G401 (cell line): ENCODE data around the gene CITED4. TPM values are rescaled to one million over a fixed set of nuclear protein-coding genes. Genes with fewer than 3 reads are reported as not detected.

Experiments used
- DNase-seq: peaks from one replicate; pipeline ENCODE4 v3.0.0-alpha.2; 2015; ENCODE audit warnings: low spot score
- in situ Hi-C: cut with HindIII; loops from 2 replicates; pipeline ENCODE4 v1.10.0; 2016; ENCODE audit warnings: low sequenced_read_pairs, mixed read lengths
- total RNA-seq: library from RNA; depleted of rRNA; stranded (reverse); fragments of >200 nt; shearing (Covaris generic); gene quantifications from 2 replicates; pipeline ENCODE4 v1.2.3, GENCODE V29; 2014

Gene CITED4
- total RNA-seq, 1 experiment from 2014 or later = 2.3 TPM

GRCh38 chr1:40838980-40839942 lies 22.9 kb downstream of the CITED4 start:
- no peak for DNase-seq
- in situ Hi-C loops = no loop called here

DNA sequence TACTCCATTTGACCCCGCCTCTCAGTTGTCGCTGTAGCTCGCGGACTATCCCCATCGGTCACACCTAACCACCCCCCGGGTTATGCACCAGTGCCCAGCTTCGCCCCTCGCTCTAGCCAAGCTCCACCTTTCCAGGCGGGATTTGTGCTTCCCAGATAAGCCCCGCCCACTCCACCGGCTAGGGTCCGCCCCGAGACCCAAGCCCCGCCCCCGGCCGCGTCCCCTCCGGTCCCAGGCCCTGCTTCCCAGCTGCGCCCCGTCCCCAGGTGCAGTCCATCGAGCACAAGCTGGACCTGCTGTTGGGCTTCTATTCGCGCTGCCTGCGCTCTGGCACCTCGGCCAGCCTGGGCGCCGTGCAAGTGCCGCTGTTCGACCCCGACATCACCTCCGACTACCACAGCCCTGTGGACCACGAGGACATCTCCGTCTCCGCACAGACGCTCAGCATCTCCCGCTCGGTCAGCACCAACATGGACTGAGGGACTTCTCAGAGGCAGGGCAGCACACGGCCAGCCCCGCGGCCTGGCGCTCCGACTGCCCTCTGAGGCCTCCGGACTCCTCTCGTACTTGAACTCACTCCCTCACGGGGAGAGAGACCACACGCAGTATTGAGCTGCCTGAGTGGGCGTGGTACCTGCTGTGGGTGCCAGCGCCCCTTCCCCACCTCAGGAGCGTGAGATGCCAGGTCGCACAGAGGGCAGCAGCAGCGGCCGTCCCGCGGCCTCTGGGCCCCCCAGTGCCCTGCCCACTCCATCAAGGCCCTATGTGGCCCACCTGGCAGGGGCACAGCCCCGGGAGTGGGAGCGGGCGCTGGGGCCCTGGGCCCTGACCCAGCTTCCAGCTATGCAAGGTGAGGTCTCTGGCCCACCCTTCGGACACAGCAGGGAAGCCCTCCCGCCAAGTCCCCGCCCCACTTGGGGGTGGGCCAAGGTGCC lies 23.9 kb downstream of the CITED4 start:
- DNase-seq = no peak
- in situ Hi-C loops = no loop called here

- in situ Hi-C loops = no loop called here
- no peak for DNase-seq
Measured at GRCh38 chr1:40837601-40838000, 24.6 kb downstream of the CITED4 start.

- in situ Hi-C loops = no loop called here
- no peak for DNase-seq
Measured at GRCh38 chr1:40836283-40836682, 25.9 kb downstream of the CITED4 start.

DNA sequence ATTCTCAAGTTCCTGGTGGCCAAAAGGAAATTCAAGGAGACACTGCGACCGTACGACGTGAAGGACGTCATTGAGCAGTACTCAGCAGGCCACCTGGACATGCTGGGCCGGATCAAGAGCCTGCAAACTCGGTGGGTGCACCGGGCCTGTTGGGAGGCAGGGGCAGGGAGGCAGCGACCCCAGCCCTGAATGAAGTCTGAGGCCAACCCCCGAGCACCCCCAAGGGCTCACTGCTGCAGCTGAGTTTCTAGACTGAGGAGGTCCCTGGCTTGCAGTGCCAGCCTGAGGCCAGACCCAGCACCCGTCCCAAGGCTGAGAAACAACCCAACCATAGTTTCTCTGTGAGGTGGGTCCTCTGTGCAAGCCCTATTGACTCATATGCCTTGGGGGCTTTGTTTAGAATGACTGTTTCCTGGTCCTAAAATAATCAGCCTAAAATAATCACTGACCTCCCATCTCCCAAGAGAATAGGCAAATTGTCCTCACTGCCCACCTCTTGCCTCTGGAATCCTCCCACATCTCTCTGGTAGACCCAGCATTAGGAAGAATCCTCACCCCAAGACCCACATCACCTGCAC lies 27.1 kb downstream of the CITED4 start:
- in situ Hi-C loops = no loop called here
- no peak for DNase-seq

GRCh38 chr1:40833979-40834378 lies 28.2 kb downstream of the CITED4 start:
- in situ Hi-C loops = no loop called here
- no peak for DNase-seq

- no peak for DNase-seq
- in situ Hi-C loops = no loop called here
Measured at GRCh38 chr1:40831001-40831732, 31.0 kb downstream of the CITED4 start.

GRCh38 chr1:40830419-40830943 lies 31.7 kb downstream of the CITED4 start:
- DNase-seq = no peak
- in situ Hi-C loops = no loop called here

DNA sequence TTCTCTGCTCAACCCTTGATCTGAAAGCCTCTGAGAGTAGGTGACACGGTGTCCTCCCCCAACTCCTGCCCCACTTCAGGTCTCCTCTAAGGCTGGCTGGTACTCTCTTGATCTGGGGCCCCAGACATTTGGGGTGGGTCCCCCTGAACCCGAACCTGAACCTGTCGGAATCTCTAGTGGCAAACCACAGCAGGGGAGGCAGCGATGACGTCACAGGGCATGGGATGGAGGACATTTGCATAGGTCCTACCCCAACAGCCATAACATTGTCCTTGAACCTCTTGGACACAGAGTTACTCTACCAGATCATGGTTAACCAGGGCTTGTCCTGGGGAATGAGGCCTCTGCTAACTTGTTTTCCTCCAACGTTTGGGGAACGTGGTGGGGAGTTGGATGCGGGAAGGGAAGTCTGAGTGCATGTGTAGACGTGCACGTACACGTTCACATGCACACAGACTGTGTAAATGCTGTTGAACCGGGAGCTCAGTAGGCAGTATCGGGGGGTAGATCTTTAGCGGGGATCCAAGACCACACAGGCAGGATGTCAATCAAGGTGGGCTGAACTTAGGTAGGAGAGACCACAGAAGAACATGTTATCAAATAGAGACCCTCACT lies 32.4 kb downstream of the CITED4 start:
- DNase-seq = no peak
- in situ Hi-C loops = no loop called here

GRCh38 chr1:40825996-40826395 lies 36.2 kb downstream of the CITED4 start:
- DNase-seq = no peak
- in situ Hi-C loops = no loop called here

- in situ Hi-C loops = no loop called here
- no peak for DNase-seq
Measured at GRCh38 chr1:40825435-40825788, 36.8 kb downstream of the CITED4 start.

DNA sequence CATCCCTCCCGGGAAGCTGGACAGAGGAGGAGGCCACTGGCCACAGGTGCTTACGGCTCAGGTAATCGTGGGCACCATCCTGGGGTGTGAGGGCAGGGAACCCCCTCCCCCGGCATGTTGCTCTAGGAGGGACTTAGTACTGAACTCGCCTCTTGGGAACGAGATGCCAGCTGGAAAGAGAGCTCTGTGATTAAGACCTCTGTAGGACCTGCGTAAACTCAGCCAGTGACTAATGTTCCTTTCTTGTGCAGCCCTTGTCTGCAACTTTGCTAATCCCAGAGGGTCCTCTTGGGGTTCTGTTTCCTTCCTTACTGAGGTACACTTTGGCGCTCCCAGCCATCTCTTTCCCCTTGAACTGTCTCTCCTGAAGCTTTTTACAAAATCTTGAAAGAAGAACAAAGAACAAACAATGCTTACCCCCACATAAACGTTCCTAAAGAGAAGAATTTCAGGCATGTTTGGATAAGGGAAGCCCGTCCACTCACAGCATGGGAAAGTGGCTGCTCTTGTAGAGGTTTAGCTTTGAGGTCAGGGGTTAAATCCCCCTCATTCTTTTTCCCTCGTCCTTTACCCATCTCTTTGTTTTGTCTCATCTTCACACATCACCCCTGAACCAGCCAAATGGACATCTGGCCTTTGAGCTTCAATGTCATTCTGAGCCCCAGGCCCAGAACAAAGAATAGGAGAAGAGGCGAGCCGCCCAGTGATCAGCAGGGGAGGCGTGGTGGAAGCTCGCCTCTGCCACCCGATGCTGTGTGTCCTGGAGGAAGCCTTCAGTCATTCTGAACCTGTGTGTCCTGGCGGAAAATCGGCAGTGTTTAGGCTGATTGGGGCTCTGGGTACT lies 37.4 kb downstream of the CITED4 start:
- no peak for DNase-seq
- in situ Hi-C loops = no loop called here

DNA sequence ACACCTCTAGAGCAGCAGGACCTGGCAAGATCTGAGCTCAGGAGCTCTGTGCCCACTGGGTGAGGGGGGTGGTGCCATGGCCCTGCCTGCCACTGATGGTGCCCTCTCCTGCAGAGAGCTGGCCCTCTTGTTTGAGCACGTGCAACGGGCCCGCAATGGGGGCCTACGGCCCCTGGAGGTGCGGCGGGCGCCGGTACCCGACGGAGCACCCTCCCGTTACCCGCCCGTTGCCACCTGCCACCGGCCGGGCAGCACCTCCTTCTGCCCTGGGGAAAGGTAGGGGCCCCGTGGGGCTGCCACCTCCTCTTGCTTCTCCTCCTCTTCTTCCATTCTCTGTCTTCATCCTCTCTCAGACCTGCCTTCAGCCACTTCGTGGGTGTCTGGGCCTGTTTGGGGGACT lies 38.2 kb downstream of the CITED4 start:
- no peak for DNase-seq
- in situ Hi-C loops = no loop called here

GRCh38 chr1:40823345-40823744 lies 38.8 kb downstream of the CITED4 start:
- in situ Hi-C loops = no loop called here
- DNase-seq = no peak

GRCh38 chr1:40822890-40823289 lies 39.3 kb downstream of the CITED4 start:
- DNase-seq = no peak
- in situ Hi-C loops = no loop called here

- in situ Hi-C loops = no loop called here
- no peak for DNase-seq
Measured at GRCh38 chr1:40820911-40821693, 41.1 kb downstream of the CITED4 start.

DNA sequence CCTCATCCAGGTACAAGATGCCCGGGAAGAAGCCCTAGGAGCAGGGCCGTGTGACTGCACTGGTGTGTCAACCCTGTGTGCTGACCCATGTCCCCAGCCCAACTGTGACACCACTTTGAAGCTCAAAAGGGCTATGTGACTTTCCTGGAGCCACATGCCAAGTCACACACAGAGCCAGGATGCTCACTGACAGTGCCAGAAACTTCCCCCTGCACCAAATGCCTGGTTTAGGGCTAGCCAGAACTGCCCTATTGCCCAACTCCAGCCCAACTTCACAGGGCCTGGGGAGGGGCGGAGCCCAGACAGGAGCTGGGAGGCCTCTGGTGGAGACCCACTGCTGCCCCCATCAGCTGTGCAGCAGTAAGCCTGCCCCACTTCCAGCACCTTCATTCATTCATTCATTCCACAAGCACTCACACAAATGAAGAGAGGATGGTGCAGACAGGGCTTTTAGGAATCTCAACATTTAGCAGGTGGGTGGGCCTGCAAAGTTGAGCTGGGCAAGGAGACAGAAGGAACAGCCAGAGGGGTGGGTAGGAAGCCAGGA lies 41.8 kb downstream of the CITED4 start:
- in situ Hi-C loops = no loop called here
- no peak for DNase-seq
